OCI-LY7 (cell line): Measurements from ENCODE around the gene TAF1B. TPM values are rescaled to one million over a fixed set of nuclear protein-coding genes. Genes with fewer than 3 reads are reported as not detected.

ENCODE experiments used
- BruUV-seq: library from RNA; stranded (reverse); fragments of 400-500 nt; replicated peaks from 2 replicates; lab custom pipeline; 2021; lab: Mats Ljungman, UMichigan
- CTCF ChIA-PET: fragments of 300-600 bp; sonication (Branson Sonifier 250); formaldehyde crosslinking; loops from one replicate; lab custom pipeline; 2022; ENCODE audit warnings: antibody characterized with exemption; ENCODE audit not compliant: unreplicated experiment; lab: Charles Lee
- POLR2A ChIA-PET: fragments of 300-600 bp; sonication (Branson Sonifier 250); formaldehyde crosslinking; loops from one replicate; lab custom pipeline; 2022; ENCODE audit warnings: antibody characterized with exemption; lab: Charles Lee
- DNase-seq: peaks from one replicate; pipeline ENCODE4 v3.0.0-alpha.2; 2015; ENCODE audit warnings: low spot score
- H2AFZ ChIP-seq: fragments of 200-600 bp; sonication (generic), shearing (Covaris generic); 2 replicates; pipeline ENCODE4 v1.6.1; 2014; ENCODE audit warnings: mild to moderate bottlenecking, antibody characterized with exemption, low read length, moderate library complexity
- H3K27ac ChIP-seq: fragments of 200-600 bp; sonication (generic); 2 replicates; pipeline ENCODE4 v1.5.1; 2014; ENCODE audit warnings: mixed run types, low read depth, mild to moderate bottlenecking, moderate library complexity, low read length, inconsistent platforms; ENCODE audit not compliant: poor library complexity, severe bottlenecking
- H3K36me3 ChIP-seq: fragments of 200-600 bp; sonication (generic); 2 replicates; pipeline ENCODE4 v1.6.1; 2014; ENCODE audit warnings: mild to moderate bottlenecking, antibody characterized with exemption, low read length, moderate library complexity, mixed read lengths; ENCODE audit not compliant: insufficient read depth
- H3K4me1 ChIP-seq: fragments of 200-600 bp; sonication (generic); 2 replicates; pipeline ENCODE4 v1.5.1; 2014; ENCODE audit warnings: mild to moderate bottlenecking, low read length; ENCODE audit not compliant: insufficient read depth, poor library complexity, severe bottlenecking
- H3K4me2 ChIP-seq: fragments of 200-600 bp; sonication (generic); 2 replicates; pipeline ENCODE4 v1.6.1; 2014; ENCODE audit warnings: mild to moderate bottlenecking, low read length
- H3K4me3 ChIP-seq: fragments of 200-600 bp; sonication (generic); 2 replicates; pipeline ENCODE4 v1.5.1; 2014; ENCODE audit warnings: mild to moderate bottlenecking, low read depth, low read length; ENCODE audit not compliant: poor library complexity, severe bottlenecking
- H3K79me2 ChIP-seq: fragments of 200-600 bp; sonication (generic); 2 replicates; pipeline ENCODE4 v1.6.1; 2016; ENCODE audit warnings: low read depth, mild to moderate bottlenecking, low read length, moderate library complexity, mixed read lengths; ENCODE audit not compliant: insufficient read depth
- H3K9me2 ChIP-seq: fragments of 200-600 bp; sonication (generic); 2 replicates; pipeline ENCODE4 v1.6.1; 2016; ENCODE audit warnings: mild to moderate bottlenecking, low read length, mixed read lengths; ENCODE audit not compliant: insufficient read depth
- H3K9me3 ChIP-seq: fragments of 200-600 bp; sonication (generic); 2 replicates; pipeline ENCODE4 v1.6.1; 2014; ENCODE audit warnings: mild to moderate bottlenecking, mixed run types, low read length, mixed read lengths
- H4K20me1 ChIP-seq: fragments of 200-600 bp; sonication (generic); 2 replicates; pipeline ENCODE4 v1.6.1; 2014; ENCODE audit warnings: mild to moderate bottlenecking, antibody characterized with exemption, low read length, moderate library complexity, mixed read lengths; ENCODE audit not compliant: insufficient read depth
- CTCF ChIP-seq: fragments of 200-600 bp; sonication (generic); conservative IDR thresholded peaks from 2 replicates; pipeline ENCODE4 v1.5.1; 2014; ENCODE audit warnings: mild to moderate bottlenecking, antibody characterized with exemption, low read length, moderate library complexity, mixed read lengths
- EZH2phosphoT487 ChIP-seq: fragments of 200-600 bp; sonication (generic); IDR thresholded peaks from 2 replicates; pipeline ENCODE4 v1.6.1; 2018; ENCODE audit warnings: low read depth, borderline replicate concordance, mild to moderate bottlenecking, mixed run types, antibody characterized with exemption, low read length, moderate library complexity, mixed read lengths
- intact Hi-C: fragments of 100-400 bp; cut with micrococcal nuclease; formaldehyde crosslinking; loops from one replicate; pipeline ENCODE4 v1.10.0; 2022; ENCODE audit not compliant: unreplicated experiment
- total RNA-seq, 2 experiments: library from RNA; depleted of rRNA in 1 of 2; stranded (reverse); fragments of >200 nt in 1 of 2; shearing (Covaris generic) in 1 of 2; gene quantifications; 2 replicates each; pipeline ENCODE4 v1.2.3, GENCODE V29; 2014 to 2022

Gene TAF1B
- total RNA-seq, 2 experiments from 2014 or later: 25.1 to 35.3 TPM

- Histone ChIP-seq H2AFZ (no peak overlapping the region), H3K27ac (no peak overlapping the region), H3K4me1 (no peaks in the 10 kb centered on the region), H3K36me3 (no peaks in the 10 kb centered on the region), H3K4me2 (no peak overlapping the region), H3K79me2 (no peaks in the 10 kb centered on the region), H3K4me3 (no peak overlapping the region), H4K20me1 (no peaks in the 10 kb centered on the region), H3K9me2 (no peaks in the 10 kb centered on the region), H3K9me3 (no peaks in the 10 kb centered on the region)
- BruUV-seq: no TSS peak
- POLR2A ChIA-PET: no interaction called here
- CTCF ChIA-PET: no interaction called here
- intact Hi-C loops: loop anchor here (10.0 kb wide), 1 partner anchor 486 kb away; the partner anchor contains the start of gene ODC1
- DNase-seq: no peak
- TF ChIP-seq CTCF: no peak
- TF ChIP-seq EZH2phosphoT487: no peak
Observed at GRCh38 chr2:9959262-9959661, 116.0 kb downstream of the TAF1B start.

GRCh38 chr2:9961013-9961412, 117.7 kb downstream of the TAF1B start:
- TF ChIP-seq CTCF: no peak
- TF ChIP-seq EZH2phosphoT487: no peak
- Histone ChIP-seq H3K79me2 (no peaks in the 10 kb centered on the region), H3K4me2 (no peak overlapping the region), H3K4me1 (peaks cover 7% of the 10 kb centered on the region), H3K9me2 (no peaks in the 10 kb centered on the region), H3K27ac (no peak overlapping the region), H3K4me3 (no peak overlapping the region), H3K9me3 (no peaks in the 10 kb centered on the region), H2AFZ (no peak overlapping the region), H3K36me3 (no peaks in the 10 kb centered on the region), H4K20me1 (no peaks in the 10 kb centered on the region)
- no TSS peak for BruUV-seq
- POLR2A ChIA-PET: interaction anchor here (1.0 to 1.2 kb wide), 2 partner anchors 11 to 19 kb away, joined by 3 to 6 read pairs; no protein-coding TSS in a partner anchor
- DNase-seq: no peak
- intact Hi-C loops: no loop called here
- CTCF ChIA-PET: no interaction called here

GRCh38 chr2:9964334-9964980, 121.2 kb downstream of the TAF1B start:
- Histone ChIP-seq H3K27ac (no peak overlapping the region), H3K9me2 (no peaks in the 10 kb centered on the region), H4K20me1 (no peaks in the 10 kb centered on the region), H2AFZ (no peak overlapping the region), H3K79me2 (no peaks in the 10 kb centered on the region), H3K9me3 (no peaks in the 10 kb centered on the region), H3K4me1 (peaks cover 24% of the 10 kb centered on the region), H3K4me3 (no peak overlapping the region), H3K4me2 (no peak overlapping the region), H3K36me3 (no peaks in the 10 kb centered on the region)
- intact Hi-C loops: no loop called here
- BruUV-seq: no TSS peak
- ChIA-PET POLR2A (interaction anchor here (0.6 kb wide), 1 partner anchor 20 kb away, joined by 3 read pairs; no protein-coding TSS in a partner anchor), CTCF (no interaction called here)
- no peak for TF ChIP-seq CTCF
- TF ChIP-seq EZH2phosphoT487: no peak
- DNase-seq: no peak
